NOMO-1 treated with dmso at 0.1 percent for 144 hours (cell line): ENCODE results near the gene MRPL55.

Source experiments
- DNase-seq: peaks from one replicate; lab custom pipeline; 2025; ENCODE audit not compliant: unreplicated experiment; lab: John Stamatoyannopoulos, UW

The MRPL55 gene

GRCh38 chr1:228148196-228148861, 39.2 kb upstream of the MRPL55 start:
- no peak for DNase-seq

- DNase-seq = no peak
Measured at GRCh38 chr1:228147768-228148167, 38.7 kb upstream of the MRPL55 start.

- no peak for DNase-seq
Measured at GRCh38 chr1:228147151-228147693, 38.1 kb upstream of the MRPL55 start.

- DNase-seq = no peak
Measured at GRCh38 chr1:228146417-228147150, 37.5 kb upstream of the MRPL55 start.

- DNase-seq = no peak
Measured at GRCh38 chr1:228145463-228146416, 36.6 kb upstream of the MRPL55 start.

- no peak for DNase-seq
Measured at GRCh38 chr1:228144993-228145343, 35.9 kb upstream of the MRPL55 start.

- DNase-seq = no peak
Measured at GRCh38 chr1:228144193-228144992, 35.3 kb upstream of the MRPL55 start.

- DNase-seq = no peak
Measured at GRCh38 chr1:228143480-228144192, 34.5 kb upstream of the MRPL55 start.

GRCh38 chr1:228142701-228143136, 33.6 kb upstream of the MRPL55 start:
- no peak for DNase-seq

- DNase-seq = no peak
Measured at GRCh38 chr1:228142155-228142691, 33.1 kb upstream of the MRPL55 start.

- no peak for DNase-seq
Measured at GRCh38 chr1:228141226-228142044, 32.3 kb upstream of the MRPL55 start.

GRCh38 chr1:228140724-228141225, 31.7 kb upstream of the MRPL55 start:
- DNase-seq = no peak

GRCh38 chr1:228139931-228140723, 31.0 kb upstream of the MRPL55 start, which contains the start of gene GUK1:
Gene GUK1 (plus strand): TSS chr1:228140279. CDS start chr1:228140303, 24 bp downstream.
- DNase-seq = peak; percentile 99

- DNase-seq = no peak
Measured at GRCh38 chr1:228139406-228139930, 30.4 kb upstream of the MRPL55 start.

GRCh38 chr1:228136901-228137300, 27.8 kb upstream of the MRPL55 start:
- no peak for DNase-seq

- no peak for DNase-seq
Measured at GRCh38 chr1:228134591-228134990, 25.5 kb upstream of the MRPL55 start.

GRCh38 chr1:228131766-228132165, 22.7 kb upstream of the MRPL55 start:
- DNase-seq = no peak
